GM19452 (cell line): ENCODE data around the gene ABCG8.
A peak's percentile ranks its signal among the peaks of the same experiment; 100 is the strongest.

ENCODE experiments used
- ATAC-seq: cut with Tn5 transposase; IDR thresholded peaks from one replicate; pipeline ENCODE4 v1.9.1; 2021; ENCODE audit not compliant: unreplicated experiment

ABCG8 gene

GRCh38 chr2:43855292-43855691 is 16.5 kb downstream of the ABCG8 start:
- no peak for ATAC-seq

- ATAC-seq, result no peak
Measured at GRCh38 chr2:43872151-43872550, 33.4 kb downstream of the ABCG8 start.

GRCh38 chr2:43874776-43875451 is 36.1 kb downstream of the ABCG8 start:
- no peak for ATAC-seq

GRCh38 chr2:43877782-43878464 is 39.2 kb downstream of the ABCG8 start:
- ATAC-seq, result peak; percentile 63

- no peak for ATAC-seq
Measured at GRCh38 chr2:43879261-43879660, 40.5 kb downstream of the ABCG8 start.

GRCh38 chr2:43880471-43880870 is 41.7 kb downstream of the ABCG8 start:
- no peak for ATAC-seq

- ATAC-seq, result no peak
Measured at GRCh38 chr2:43880952-43881351, 42.2 kb downstream of the ABCG8 start.

- no peak for ATAC-seq
Measured at GRCh38 chr2:43882312-43882711, 43.5 kb downstream of the ABCG8 start.

- no peak for ATAC-seq
Measured at GRCh38 chr2:43884689-43885088, 45.9 kb downstream of the ABCG8 start.

- no peak for ATAC-seq
Measured at GRCh38 chr2:43885132-43885632, 46.4 kb downstream of the ABCG8 start.

GRCh38 chr2:43887176-43887575 is 48.4 kb downstream of the ABCG8 start:
- no peak for ATAC-seq

GRCh38 chr2:43889416-43889815 is 50.6 kb downstream of the ABCG8 start:
- ATAC-seq, result no peak

- ATAC-seq, result no peak
Measured at GRCh38 chr2:43890855-43891254, 52.1 kb downstream of the ABCG8 start.

GRCh38 chr2:43894743-43895142 is 56.0 kb downstream of the ABCG8 start:
- no peak for ATAC-seq

GRCh38 chr2:43896906-43897305 is 58.1 kb downstream of the ABCG8 start:
- ATAC-seq, result no peak

- ATAC-seq, result no peak
Measured at GRCh38 chr2:43897492-43897891, 58.7 kb downstream of the ABCG8 start.

GRCh38 chr2:43898134-43898837 is 59.5 kb downstream of the ABCG8 start:
- ATAC-seq, result no peak

- no peak for ATAC-seq
Measured at GRCh38 chr2:43898838-43899346, 60.1 kb downstream of the ABCG8 start.

GRCh38 chr2:43899589-43899988 is 60.8 kb downstream of the ABCG8 start:
- no peak for ATAC-seq

GRCh38 chr2:43905371-43905803 is 66.6 kb downstream of the ABCG8 start:
- no peak for ATAC-seq

GRCh38 chr2:43905871-43906270 is 67.1 kb downstream of the ABCG8 start:
- ATAC-seq, result no peak
